B cell (primary cell): ENCODE results near the gene HES7. TPM values are rescaled to one million over a fixed set of nuclear protein-coding genes. Genes with fewer than 3 reads are reported as not detected.

Experiments
- ATAC-seq: fragments of 200-7000 bp; cut with Tn5 transposase; one replicate; pipeline ENCODE4 v1.10.0; 2021; ENCODE audit warnings: low read depth, mild to moderate bottlenecking, moderate number of reproducible peaks, moderate library complexity
- CTCF ChIA-PET: fragments of 350-600 bp; sonication (Branson Sonifier 250); formaldehyde crosslinking; loops from one replicate; lab custom pipeline; 2021; ENCODE audit warnings: antibody characterized with exemption, inconsistent platforms; lab: Charles Lee
- POLR2A ChIA-PET: fragments of 350-600 bp; sonication (Branson Sonifier 250); formaldehyde crosslinking; loops from one replicate; lab custom pipeline; 2021; ENCODE audit warnings: antibody characterized with exemption; lab: Charles Lee
- DNase-seq: peaks from one replicate; pipeline ENCODE4 v3.0.0; 2013
- H2AFZ ChIP-seq: 2 replicates; pipeline ENCODE4 v1.6.1; 2012; ENCODE audit warnings: mild to moderate bottlenecking, low read depth, low read length; ENCODE audit not compliant: insufficient read depth, poor library complexity, severe bottlenecking
- H3K27ac ChIP-seq, 2 donors: 1 replicate in 1 of 2; 2 replicates in 1 of 2; pipeline ENCODE4 v1.5.1; 2012 to 2013; ENCODE audit warnings: low read length in 2 of 2, mild to moderate bottlenecking in 2 of 2, moderate library complexity in 1 of 2
- H3K27me3 ChIP-seq, 4 experiments: fragments of 200-600 bp in 1 of 4; sonication (generic) in 1 of 4; replicated peaks in 1 of 4; 1 replicate in 2 of 4; 2 replicates in 2 of 4; pipeline versions ENCODE4 v1.6.1 to v1.7.0; 2013 to 2016; ENCODE audit warnings: low read length in 3 of 4, mild to moderate bottlenecking in 2 of 4, mixed read lengths in 1 of 4, moderate library complexity in 1 of 4; ENCODE audit not compliant: insufficient read depth in 4 of 4, control insufficient read depth in 3 of 4; ENCODE audit errors: control extremely low read depth in 1 of 4
- H3K36me3 ChIP-seq, 2 experiments: replicated peaks in 1 of 2; 1 replicate in 1 of 2; 2 replicates in 1 of 2; pipeline versions ENCODE4 v1.6.1 to v1.7.1; 2013; ENCODE audit warnings: low read length in 1 of 2; ENCODE audit not compliant: insufficient read depth in 2 of 2, control insufficient read depth in 1 of 2; ENCODE audit errors: control extremely low read depth in 1 of 2, extremely low read depth in 1 of 2
- H3K4me1 ChIP-seq, 2 donors: fragments of 200-600 bp in 1 of 2; sonication (generic) in 1 of 2; 1 replicate in 1 of 2; 2 replicates in 1 of 2; pipeline versions ENCODE4 v1.5.1 to v1.6.1; 2013 to 2017; ENCODE audit warnings: low read length in 2 of 2; ENCODE audit not compliant: control insufficient read depth in 2 of 2, insufficient read depth in 2 of 2
- H3K4me2 ChIP-seq: replicated peaks from 2 replicates; pipeline ENCODE3; 2012; ENCODE audit warnings: mild to moderate bottlenecking, low read depth, low read length; ENCODE audit not compliant: poor library complexity, severe bottlenecking
- H3K4me3 ChIP-seq, 5 experiments: fragments of 200-600 bp in 1 of 5; sonication (generic) in 1 of 5; 1 replicate in 3 of 5; 2 replicates in 2 of 5; pipeline versions ENCODE4 v1.5.1 to v1.7.0; 2011 to 2016; ENCODE audit warnings: low read length in 4 of 5, mild to moderate bottlenecking in 4 of 5, low read depth in 2 of 5, control low read depth in 1 of 5, moderate library complexity in 1 of 5; ENCODE audit not compliant: insufficient read depth in 1 of 5; ENCODE audit errors: control extremely low read depth in 1 of 5, extremely low read depth in 1 of 5
- H3K79me2 ChIP-seq: fragments of 200-600 bp; sonication (generic); one replicate; pipeline ENCODE4 v1.6.0; 2016; ENCODE audit warnings: low read length; ENCODE audit not compliant: control insufficient read depth, insufficient read depth
- H3K9ac ChIP-seq: fragments of 200-600 bp; sonication (generic); 2 replicates; pipeline ENCODE4 v1.6.1; 2017; ENCODE audit warnings: mild to moderate bottlenecking, low read length, moderate library complexity
- H3K9me3 ChIP-seq, 3 donors: one replicate each; pipeline versions ENCODE4 v1.6.1 to v1.7.1; 2013; ENCODE audit warnings: low read length in 2 of 3; ENCODE audit not compliant: control insufficient read depth in 2 of 3, insufficient read depth in 1 of 3; ENCODE audit errors: control extremely low read depth in 1 of 3
- H4K20me1 ChIP-seq: 2 replicates; pipeline ENCODE4 v1.6.0; 2012; ENCODE audit warnings: mild to moderate bottlenecking, low read length; ENCODE audit not compliant: insufficient read depth, control insufficient read depth, poor library complexity, severe bottlenecking
- H3K27ac Mint-ChIP-seq: one replicate; pipeline ENCODE4 v1.8.0; 2021; ENCODE audit warnings: mixed read lengths
- H3K27me3 Mint-ChIP-seq: one replicate; pipeline ENCODE4 v1.8.0; 2021; ENCODE audit warnings: mixed read lengths
- H3K4me1 Mint-ChIP-seq: one replicate; pipeline ENCODE4 v1.8.0; 2021; ENCODE audit warnings: mixed read lengths
- H3K4me3 Mint-ChIP-seq: one replicate; pipeline ENCODE4 v1.8.0; 2021; ENCODE audit warnings: mixed read lengths
- H3K9me3 Mint-ChIP-seq: one replicate; pipeline ENCODE4 v1.8.0; 2022; ENCODE audit warnings: mixed read lengths; ENCODE audit not compliant: insufficient read depth
- EZH2 ChIP-seq: IDR thresholded peaks from 2 replicates; pipeline ENCODE4 v1.6.1; 2012; ENCODE audit warnings: borderline replicate concordance, low read depth, mild to moderate bottlenecking, moderate library complexity, low read length; ENCODE audit not compliant: insufficient read depth, poor library complexity, severe bottlenecking
- WGBS: methylation state at CpG from one replicate; pipeline ENCODE4 v1.1.5; 2013; ENCODE audit warnings: missing lambda C conversion rate; ENCODE audit not compliant: insufficient coverage; 5-methylcytosine and 5-hydroxymethylcytosine counted together
- intact Hi-C: fragments of 100-400 bp; cut with micrococcal nuclease; formaldehyde crosslinking; loops from one replicate; pipeline ENCODE4 v1.10.0; 2022
- polyA plus RNA-seq: library from polyadenylated mRNA; depleted of rRNA; stranded (reverse); fragments of >200 nt; gene quantifications from 2 replicates; pipeline ENCODE4 v1.2.3, GENCODE V29; 2012
- total RNA-seq, 2 donors: library from RNA; stranded (reverse); fragments of 120-200 nt in 1 of 2; gene quantifications; 1 replicate in 1 of 2; 2 replicates in 1 of 2; pipeline versions ENCODE4 v1.2.3 to v1.2.4, GENCODE V29; 2013 to 2022
- TF ChIP-seq, protein P1 (sequence below): fragments of 200-600 bp; IDR thresholded peaks from one replicate; pipeline ENCODE4 v1.8.0; 2022; ENCODE audit warnings: antibody characterized with exemption, mild to moderate bottlenecking

HES7 gene
- total and polyA plus RNA-seq, 2 donors (not counting 1 experiment from before 2014, with no cell fraction given) = 0.34 TPM; not detected in 1

DNA sequence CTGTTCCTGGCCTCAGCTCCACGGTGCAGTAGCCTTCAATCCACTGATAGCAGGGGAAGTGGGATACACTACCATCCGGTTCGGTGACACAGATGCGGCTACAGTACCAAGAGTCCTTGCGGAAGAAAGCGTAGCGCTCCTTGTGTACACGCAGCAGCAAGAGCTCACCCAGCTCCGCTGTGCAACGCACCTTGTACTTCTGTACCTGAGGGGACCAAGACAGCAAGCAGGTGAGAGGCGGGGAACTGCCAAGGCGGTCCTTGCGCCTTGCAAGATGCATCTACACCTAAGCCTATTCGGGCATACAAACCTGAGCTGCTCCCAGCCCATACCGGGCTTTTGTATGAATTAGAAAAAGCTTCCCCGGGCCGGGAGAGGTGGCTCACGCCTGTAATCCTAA, 7.1 kb downstream of the HES7 start:
- TF ChIP-seq, protein P1, sequence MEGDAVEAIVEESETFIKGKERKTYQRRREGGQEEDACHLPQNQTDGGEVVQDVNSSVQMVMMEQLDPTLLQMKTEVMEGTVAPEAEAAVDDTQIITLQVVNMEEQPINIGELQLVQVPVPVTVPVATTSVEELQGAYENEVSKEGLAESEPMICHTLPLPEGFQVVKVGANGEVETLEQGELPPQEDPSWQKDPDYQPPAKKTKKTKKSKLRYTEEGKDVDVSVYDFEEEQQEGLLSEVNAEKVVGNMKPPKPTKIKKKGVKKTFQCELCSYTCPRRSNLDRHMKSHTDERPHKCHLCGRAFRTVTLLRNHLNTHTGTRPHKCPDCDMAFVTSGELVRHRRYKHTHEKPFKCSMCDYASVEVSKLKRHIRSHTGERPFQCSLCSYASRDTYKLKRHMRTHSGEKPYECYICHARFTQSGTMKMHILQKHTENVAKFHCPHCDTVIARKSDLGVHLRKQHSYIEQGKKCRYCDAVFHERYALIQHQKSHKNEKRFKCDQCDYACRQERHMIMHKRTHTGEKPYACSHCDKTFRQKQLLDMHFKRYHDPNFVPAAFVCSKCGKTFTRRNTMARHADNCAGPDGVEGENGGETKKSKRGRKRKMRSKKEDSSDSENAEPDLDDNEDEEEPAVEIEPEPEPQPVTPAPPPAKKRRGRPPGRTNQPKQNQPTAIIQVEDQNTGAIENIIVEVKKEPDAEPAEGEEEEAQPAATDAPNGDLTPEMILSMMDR = no peak
- no peak for TF ChIP-seq EZH2
- Histone ChIP-seq H2AFZ (no peak overlapping the region), H3K9ac (no peak overlapping the region), H4K20me1 (no peaks in the 10 kb centered on the region), H3K27me3 (peaks cover 0 to 69% (median 48%) of the 10 kb centered on the region in 4 experiments), H3K4me3 (no peak overlapping the region), H3K79me2 (no peaks in the 10 kb centered on the region), H3K4me2 (no peak overlapping the region), H3K9me3 (peaks cover 0 to 7% (median 0%) of the 10 kb centered on the region in 3 donors), H3K4me1 (peaks cover 31 to 39% of the 10 kb centered on the region in 2 donors), H3K27ac (no peak overlapping the region), H3K36me3 (no peaks in the 10 kb centered on the region)
- intact Hi-C loops = loop anchor here (5.0 kb wide), 1 partner anchor 56 kb away; no protein-coding TSS in a partner anchor
- Mint-ChIP-seq H3K9me3 (no peaks in the 10 kb centered on the region), H3K4me1 (peaks cover 37% of the 10 kb centered on the region), H3K4me3 (no peak overlapping the region), H3K27me3 (peaks cover 58% of the 10 kb centered on the region), H3K27ac (peak overlapping the region; percentile 32)
- DNase-seq (no peak), ATAC-seq (no peak)
- ChIA-PET POLR2A (no interaction called here), CTCF (interaction anchor here (0.8 to 20.5 kb wide), 10 partner anchors 10 to 184 kb away, joined by 3 to 360 read pairs (median 6); no protein-coding TSS in a partner anchor)
- WGBS = 61% methylated on average over 18 of the region's 18 CpGs

GRCh38 chr17:8110907-8111306, 13.0 kb downstream of the HES7 start:
- POLR2A ChIA-PET = no interaction called here
- H3K4me1 ChIP-seq = peaks cover 10 to 11% of the 10 kb centered on the region in 2 donors
- peaks cover 46% of the 10 kb centered on the region for H3K27me3 Mint-ChIP-seq
- no peaks in the 10 kb centered on the region for H3K79me2 ChIP-seq
- TF ChIP-seq, protein P1 = no peak
- no peak for TF ChIP-seq EZH2
- DNase-seq = no peak
- H3K4me2 ChIP-seq = no peak overlapping the region
- no peaks in the 10 kb centered on the region for H3K36me3 ChIP-seq
- 97% methylated on average over 6 of the region's 6 CpGs for WGBS
- no peak overlapping the region for H3K27ac ChIP-seq
- H2AFZ ChIP-seq = no peak overlapping the region
- H3K4me3 Mint-ChIP-seq = peak overlapping the region; percentile 39
- no peaks in the 10 kb centered on the region for H3K9me3 Mint-ChIP-seq
- CTCF ChIA-PET = interaction anchor here (0.5 to 20.5 kb wide), 27 partner anchors 9 to 381 kb away, joined by 3 to 360 read pairs (median 5); partner anchors contain the start of gene NAA38
- H4K20me1 ChIP-seq = no peaks in the 10 kb centered on the region
- ATAC-seq = no peak
- H3K9ac ChIP-seq = no peak overlapping the region
- H3K27ac Mint-ChIP-seq = no peak overlapping the region
- H3K9me3 ChIP-seq = peaks cover 0 to 5% (median 0%) of the 10 kb centered on the region in 3 donors
- peaks cover 0 to 62% (median 42%) of the 10 kb centered on the region in 4 experiments for H3K27me3 ChIP-seq
- H3K4me1 Mint-ChIP-seq = peaks cover 10% of the 10 kb centered on the region
- H3K4me3 ChIP-seq = no peak overlapping the region
- intact Hi-C loops = loop anchor here (1.0 kb wide), 3 partner anchors 17 to 51 kb away; no protein-coding TSS in a partner anchor
